Measurements from ENCODE around the gene PSAPL1. TPM values are rescaled to one million over a fixed set of nuclear protein-coding genes. Genes with fewer than 3 reads are reported as not detected.

The PSAPL1 gene
- total RNA-seq, 1 experiment from 2014 or later, result 0.05 TPM

DNA sequence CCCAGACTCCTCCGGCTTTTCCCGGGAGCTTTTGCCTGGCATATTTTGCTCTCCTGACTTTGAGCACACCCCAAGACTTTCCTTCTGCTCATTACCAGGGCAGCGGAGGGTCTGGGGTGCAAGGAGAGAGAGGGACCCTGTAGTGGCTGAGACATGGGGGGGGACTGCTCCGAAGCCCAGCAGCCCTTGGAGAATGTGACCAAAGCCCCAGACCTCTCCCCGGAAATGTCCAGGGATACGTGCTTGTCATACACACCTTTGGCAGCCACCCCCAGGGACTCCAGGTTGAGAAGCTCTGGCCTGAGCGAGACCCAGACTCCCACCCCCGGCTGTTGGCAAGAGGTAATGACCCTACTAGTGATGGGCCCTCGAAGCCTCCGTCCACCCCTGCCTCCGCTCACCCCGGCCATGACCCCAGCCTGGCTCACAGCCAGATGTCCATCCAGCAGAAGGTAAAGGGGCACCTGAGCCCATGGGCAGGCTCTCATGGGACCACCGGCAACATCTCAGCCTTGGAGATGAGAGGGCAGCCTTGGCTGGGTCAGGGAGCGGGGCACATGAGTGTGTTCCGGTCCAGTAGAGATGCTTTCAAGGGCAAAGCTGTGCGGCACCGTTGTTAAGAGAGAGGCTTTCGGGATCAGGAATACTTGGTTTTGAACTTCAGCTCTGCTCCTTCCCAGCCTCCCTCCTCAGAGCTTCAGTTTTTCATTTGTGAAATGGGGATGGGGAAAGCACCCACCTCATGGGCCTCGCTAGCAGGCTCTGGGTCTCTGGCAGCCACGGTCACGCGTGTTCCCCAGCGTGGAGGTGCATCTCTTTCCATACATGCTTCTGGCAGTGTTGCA is 2.0 kb downstream of the PSAPL1 start:
- TF ChIP-seq FOSL1 (IDR thresholded peaks at IDR 0.05; ENCODE audit: low read depth), result no peak
- TF ChIP-seq POLR2AphosphoS5 (IDR thresholded peaks at IDR 0.05; ENCODE audit: low read depth, low read length), result no peak
- TF ChIP-seq, protein P1, sequence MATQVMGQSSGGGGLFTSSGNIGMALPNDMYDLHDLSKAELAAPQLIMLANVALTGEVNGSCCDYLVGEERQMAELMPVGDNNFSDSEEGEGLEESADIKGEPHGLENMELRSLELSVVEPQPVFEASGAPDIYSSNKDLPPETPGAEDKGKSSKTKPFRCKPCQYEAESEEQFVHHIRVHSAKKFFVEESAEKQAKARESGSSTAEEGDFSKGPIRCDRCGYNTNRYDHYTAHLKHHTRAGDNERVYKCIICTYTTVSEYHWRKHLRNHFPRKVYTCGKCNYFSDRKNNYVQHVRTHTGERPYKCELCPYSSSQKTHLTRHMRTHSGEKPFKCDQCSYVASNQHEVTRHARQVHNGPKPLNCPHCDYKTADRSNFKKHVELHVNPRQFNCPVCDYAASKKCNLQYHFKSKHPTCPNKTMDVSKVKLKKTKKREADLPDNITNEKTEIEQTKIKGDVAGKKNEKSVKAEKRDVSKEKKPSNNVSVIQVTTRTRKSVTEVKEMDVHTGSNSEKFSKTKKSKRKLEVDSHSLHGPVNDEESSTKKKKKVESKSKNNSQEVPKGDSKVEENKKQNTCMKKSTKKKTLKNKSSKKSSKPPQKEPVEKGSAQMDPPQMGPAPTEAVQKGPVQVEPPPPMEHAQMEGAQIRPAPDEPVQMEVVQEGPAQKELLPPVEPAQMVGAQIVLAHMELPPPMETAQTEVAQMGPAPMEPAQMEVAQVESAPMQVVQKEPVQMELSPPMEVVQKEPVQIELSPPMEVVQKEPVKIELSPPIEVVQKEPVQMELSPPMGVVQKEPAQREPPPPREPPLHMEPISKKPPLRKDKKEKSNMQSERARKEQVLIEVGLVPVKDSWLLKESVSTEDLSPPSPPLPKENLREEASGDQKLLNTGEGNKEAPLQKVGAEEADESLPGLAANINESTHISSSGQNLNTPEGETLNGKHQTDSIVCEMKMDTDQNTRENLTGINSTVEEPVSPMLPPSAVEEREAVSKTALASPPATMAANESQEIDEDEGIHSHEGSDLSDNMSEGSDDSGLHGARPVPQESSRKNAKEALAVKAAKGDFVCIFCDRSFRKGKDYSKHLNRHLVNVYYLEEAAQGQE (IDR thresholded peaks at IDR 0.05; ENCODE audit: low read depth), result no peak
- no peak for TF ChIP-seq ELF1 (IDR thresholded peaks at IDR 0.05; ENCODE audit: borderline replicate concordance, low read depth)
- TF ChIP-seq SP1 (IDR thresholded peaks at IDR 0.05; ENCODE audit: low read depth), result no peak
- TF ChIP-seq, protein P2, sequence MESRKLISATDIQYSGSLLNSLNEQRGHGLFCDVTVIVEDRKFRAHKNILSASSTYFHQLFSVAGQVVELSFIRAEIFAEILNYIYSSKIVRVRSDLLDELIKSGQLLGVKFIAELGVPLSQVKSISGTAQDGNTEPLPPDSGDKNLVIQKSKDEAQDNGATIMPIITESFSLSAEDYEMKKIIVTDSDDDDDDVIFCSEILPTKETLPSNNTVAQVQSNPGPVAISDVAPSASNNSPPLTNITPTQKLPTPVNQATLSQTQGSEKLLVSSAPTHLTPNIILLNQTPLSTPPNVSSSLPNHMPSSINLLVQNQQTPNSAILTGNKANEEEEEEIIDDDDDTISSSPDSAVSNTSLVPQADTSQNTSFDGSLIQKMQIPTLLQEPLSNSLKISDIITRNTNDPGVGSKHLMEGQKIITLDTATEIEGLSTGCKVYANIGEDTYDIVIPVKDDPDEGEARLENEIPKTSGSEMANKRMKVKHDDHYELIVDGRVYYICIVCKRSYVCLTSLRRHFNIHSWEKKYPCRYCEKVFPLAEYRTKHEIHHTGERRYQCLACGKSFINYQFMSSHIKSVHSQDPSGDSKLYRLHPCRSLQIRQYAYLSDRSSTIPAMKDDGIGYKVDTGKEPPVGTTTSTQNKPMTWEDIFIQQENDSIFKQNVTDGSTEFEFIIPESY (IDR thresholded peaks at IDR 0.05; ENCODE audit: extremely low read depth, insufficient replicate concordance, low read length), result no peak
- no peak for TF ChIP-seq SIN3A (IDR thresholded peaks at IDR 0.05; ENCODE audit: low read depth)
- TF ChIP-seq, protein P3, sequence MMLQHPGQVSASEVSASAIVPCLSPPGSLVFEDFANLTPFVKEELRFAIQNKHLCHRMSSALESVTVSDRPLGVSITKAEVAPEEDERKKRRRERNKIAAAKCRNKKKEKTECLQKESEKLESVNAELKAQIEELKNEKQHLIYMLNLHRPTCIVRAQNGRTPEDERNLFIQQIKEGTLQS (IDR thresholded peaks at IDR 0.05), result no peak
- no peak for TF ChIP-seq EZH2phosphoT487 (IDR thresholded peaks at IDR 0.05; ENCODE audit: borderline replicate concordance)
- TF ChIP-seq POLR2A (IDR thresholded peaks at IDR 0.05; ENCODE audit: borderline replicate concordance, extremely low read depth, insufficient read depth, insufficient read length), result no peak
- TF ChIP-seq CEBPB (IDR thresholded peaks at IDR 0.05; ENCODE audit: low read depth), result no peak
- no peak for TF ChIP-seq SRF (IDR thresholded peaks at IDR 0.05; ENCODE audit: low read depth)
- TF ChIP-seq, protein P4, sequence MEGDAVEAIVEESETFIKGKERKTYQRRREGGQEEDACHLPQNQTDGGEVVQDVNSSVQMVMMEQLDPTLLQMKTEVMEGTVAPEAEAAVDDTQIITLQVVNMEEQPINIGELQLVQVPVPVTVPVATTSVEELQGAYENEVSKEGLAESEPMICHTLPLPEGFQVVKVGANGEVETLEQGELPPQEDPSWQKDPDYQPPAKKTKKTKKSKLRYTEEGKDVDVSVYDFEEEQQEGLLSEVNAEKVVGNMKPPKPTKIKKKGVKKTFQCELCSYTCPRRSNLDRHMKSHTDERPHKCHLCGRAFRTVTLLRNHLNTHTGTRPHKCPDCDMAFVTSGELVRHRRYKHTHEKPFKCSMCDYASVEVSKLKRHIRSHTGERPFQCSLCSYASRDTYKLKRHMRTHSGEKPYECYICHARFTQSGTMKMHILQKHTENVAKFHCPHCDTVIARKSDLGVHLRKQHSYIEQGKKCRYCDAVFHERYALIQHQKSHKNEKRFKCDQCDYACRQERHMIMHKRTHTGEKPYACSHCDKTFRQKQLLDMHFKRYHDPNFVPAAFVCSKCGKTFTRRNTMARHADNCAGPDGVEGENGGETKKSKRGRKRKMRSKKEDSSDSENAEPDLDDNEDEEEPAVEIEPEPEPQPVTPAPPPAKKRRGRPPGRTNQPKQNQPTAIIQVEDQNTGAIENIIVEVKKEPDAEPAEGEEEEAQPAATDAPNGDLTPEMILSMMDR (IDR thresholded peaks at IDR 0.05 in 2 of 3, conservative IDR thresholded peaks at IDR 0.05 in 1 of 3; ENCODE audit: borderline replicate concordance in 1 of 3, insufficient read depth in 1 of 3, low read depth in 2 of 3, low read length in 2 of 3), result no peak
- TF ChIP-seq, protein P5, sequence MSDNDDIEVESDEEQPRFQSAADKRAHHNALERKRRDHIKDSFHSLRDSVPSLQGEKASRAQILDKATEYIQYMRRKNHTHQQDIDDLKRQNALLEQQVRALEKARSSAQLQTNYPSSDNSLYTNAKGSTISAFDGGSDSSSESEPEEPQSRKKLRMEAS (IDR thresholded peaks at IDR 0.05), result no peak
- H4K20me1 ChIP-seq (ENCODE audit: insufficient read depth), result no peaks in the 10 kb centered on the region
- BruUV-seq (replicated peaks), result no TSS peak
- ChIA-PET RAD21 (ENCODE audit: low non-redundant PET in 1 of 2, low total read pairs in 2 of 2, uncharacterized antibody in 2 of 2, unreplicated experiment in 2 of 2) (no interaction called here), POLR2A (no interaction called here), CTCF (no interaction called here)
- no peak for DNase-seq (ENCODE audit: low read depth, low spot score)
- no peak overlapping the region for H3K4me2 ChIP-seq (ENCODE audit: low read length)
- no peaks in the 10 kb centered on the region for H3K79me2 ChIP-seq (ENCODE audit: insufficient read depth, low read length)
- H3K9me2 ChIP-seq (ENCODE audit: insufficient read depth), result no peaks in the 10 kb centered on the region
- H3K9me3 ChIP-seq (ENCODE audit: control insufficient read depth in 1 of 2, insufficient read depth in 1 of 2, low read depth in 1 of 2, low read length in 2 of 2), result no peaks in the 10 kb centered on the region
- ATAC-seq, result no peak
- peaks cover 34 to 45% of the 10 kb centered on the region in 2 experiments for H3K4me1 ChIP-seq (ENCODE audit: control insufficient read depth in 1 of 2, insufficient read depth in 2 of 2, low read length in 2 of 2)
- no peaks in the 10 kb centered on the region for H3K27me3 ChIP-seq (ENCODE audit: insufficient read depth, low read length)
- H3K27ac ChIP-seq (ENCODE audit: low read depth, low read length), result no peak overlapping the region
- H3K9ac ChIP-seq (ENCODE audit: low read length), result no peak overlapping the region
- H2AFZ ChIP-seq (ENCODE audit: low read depth, low read length, poor library complexity, severe bottlenecking), result no peak overlapping the region
- H3K4me3 ChIP-seq (replicated peaks in 1 of 2; ENCODE audit: low read depth in 1 of 2, low read length in 2 of 2), result no peak overlapping the region
- H3K36me3 ChIP-seq (ENCODE audit: control insufficient read depth in 1 of 2, insufficient read depth in 2 of 2, low read length in 2 of 2), result no peaks in the 10 kb centered on the region
- intact Hi-C loops (cut with micrococcal nuclease), result no loop called here
